ENCODE measurements around the gene ABCC8.

The ABCC8 gene

DNA sequence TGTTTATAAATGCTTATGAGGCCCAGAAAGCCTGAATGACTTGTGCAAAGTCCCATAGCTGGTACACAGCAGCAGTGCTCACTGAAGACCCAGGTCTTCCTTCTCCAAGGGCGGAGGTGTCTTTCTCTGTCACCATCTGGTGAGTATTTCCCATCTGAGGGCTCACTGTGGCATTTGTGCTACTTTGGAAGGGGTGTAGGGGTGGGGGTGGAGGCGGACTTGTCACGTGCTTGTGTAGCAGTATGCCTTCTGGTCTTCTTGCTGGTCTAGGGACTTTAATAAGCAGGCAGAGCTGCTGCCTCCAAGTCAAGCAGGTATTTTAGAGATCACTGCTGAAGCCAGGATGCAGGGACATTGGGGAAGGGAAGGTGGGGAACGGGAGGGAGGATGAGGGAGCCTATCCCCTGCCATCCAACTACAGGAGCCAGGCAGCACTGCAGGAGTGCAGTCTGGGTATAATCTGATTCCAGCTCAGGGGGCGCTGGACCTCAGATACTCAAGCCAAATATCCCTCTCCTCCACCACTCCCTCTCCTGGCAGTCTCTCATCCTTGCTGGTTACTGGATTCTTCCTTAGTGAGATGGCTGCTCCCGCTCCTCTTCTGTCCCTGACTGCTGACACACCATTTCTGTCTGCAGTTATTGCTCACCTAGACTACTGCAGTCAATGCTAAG is 3.4 kb downstream of the ABCC8 start:
- no peak overlapping the region for H3K4me3 ChIP-seq (replicated peaks; ENCODE audit: low read depth, low read length)
- no peaks in the 10 kb centered on the region for H3K36me3 ChIP-seq (ENCODE audit: control insufficient read depth, insufficient read depth, low read length)
- DNase-seq (ENCODE audit: extremely low read depth, insufficient read length): no peak
- no peak for TF ChIP-seq CTCF (IDR thresholded peaks at IDR 0.05; ENCODE audit: insufficient read depth, low read length, poor library complexity, severe bottlenecking)
- H3K27me3 ChIP-seq (replicated peaks; ENCODE audit: control insufficient read depth, insufficient read depth, low read length): no peaks in the 10 kb centered on the region; the same call in none of the 2 replicates

DNA sequence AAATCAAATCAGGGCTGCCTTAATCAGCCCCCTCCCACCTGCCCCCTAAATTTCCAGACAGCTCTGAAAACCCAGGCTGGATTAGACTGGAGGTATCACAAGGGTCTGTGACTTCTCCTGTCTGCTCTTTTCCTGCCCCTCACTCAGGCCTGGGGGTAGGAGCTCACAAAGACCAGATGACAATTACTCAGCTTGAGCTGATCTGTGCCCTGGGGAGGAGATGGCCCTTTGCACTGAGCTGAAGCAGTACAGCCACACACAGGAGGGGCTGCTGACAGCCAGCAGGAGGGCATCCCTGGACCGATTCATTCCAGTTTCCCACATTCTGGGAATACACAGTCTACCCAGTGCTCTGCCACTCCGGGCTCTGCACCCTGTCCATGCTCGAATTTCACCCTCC is 4.2 kb downstream of the ABCC8 start:
- no peak for DNase-seq (ENCODE audit: extremely low read depth, insufficient read length)
- H3K4me3 ChIP-seq (replicated peaks; ENCODE audit: low read depth, low read length): no peak overlapping the region
- no peak for TF ChIP-seq CTCF (IDR thresholded peaks at IDR 0.05; ENCODE audit: insufficient read depth, low read length, poor library complexity, severe bottlenecking)
- H3K36me3 ChIP-seq (ENCODE audit: control insufficient read depth, insufficient read depth, low read length): no peaks in the 10 kb centered on the region
- no peaks in the 10 kb centered on the region; the same call in none of the 2 replicates for H3K27me3 ChIP-seq (replicated peaks; ENCODE audit: control insufficient read depth, insufficient read depth, low read length)

- Histone ChIP-seq H3K4me3 (replicated peaks; ENCODE audit: low read depth, low read length) (no peak overlapping the region), H3K27me3 (replicated peaks; ENCODE audit: control insufficient read depth, insufficient read depth, low read length) (no peaks in the 10 kb centered on the region; the same call in none of the 2 replicates), H3K36me3 (ENCODE audit: control insufficient read depth, insufficient read depth, low read length) (no peaks in the 10 kb centered on the region)
- no peak for TF ChIP-seq CTCF (IDR thresholded peaks at IDR 0.05; ENCODE audit: insufficient read depth, low read length, poor library complexity, severe bottlenecking)
- no peak for DNase-seq (ENCODE audit: extremely low read depth, insufficient read length)
Observed at GRCh38 chr11:17471501-17471900, 5.1 kb downstream of the ABCC8 start.

DNA sequence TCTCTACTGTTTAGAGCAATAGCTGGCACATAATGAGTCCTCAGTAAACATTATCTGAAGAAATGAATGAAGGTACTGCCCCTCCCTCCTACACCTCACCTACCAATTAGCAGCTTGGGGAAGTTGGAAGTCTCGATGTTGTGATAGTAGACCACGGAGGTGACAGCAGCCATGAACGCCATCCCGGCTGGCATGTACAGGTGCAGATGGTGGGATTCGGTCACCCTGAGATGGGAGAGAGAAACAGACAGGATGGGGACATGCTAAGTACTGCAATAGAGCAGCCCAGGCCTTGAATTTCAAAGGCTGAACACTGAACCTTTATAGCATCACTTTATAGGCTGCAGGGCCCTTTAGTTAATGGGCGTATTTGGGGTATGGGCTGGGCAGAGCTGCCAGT is 6.6 kb downstream of the ABCC8 start:
- H3K4me3 ChIP-seq (replicated peaks; ENCODE audit: low read depth, low read length): no peak overlapping the region
- H3K27me3 ChIP-seq (replicated peaks; ENCODE audit: control insufficient read depth, insufficient read depth, low read length): peaks cover 1% of the 10 kb centered on the region
- no peaks in the 10 kb centered on the region for H3K36me3 ChIP-seq (ENCODE audit: control insufficient read depth, insufficient read depth, low read length)
- no peak for DNase-seq (ENCODE audit: extremely low read depth, insufficient read length)
- no peak for TF ChIP-seq CTCF (IDR thresholded peaks at IDR 0.05; ENCODE audit: insufficient read depth, low read length, poor library complexity, severe bottlenecking)

GRCh38 chr11:17468122-17468521 is 8.5 kb downstream of the ABCC8 start:
- Histone ChIP-seq H3K27me3 (replicated peaks; ENCODE audit: control insufficient read depth, insufficient read depth, low read length) (peaks cover 1% of the 10 kb centered on the region; the same call in 1 of the 2 replicates), H3K36me3 (ENCODE audit: control insufficient read depth, insufficient read depth, low read length) (no peaks in the 10 kb centered on the region), H3K4me3 (replicated peaks; ENCODE audit: low read depth, low read length) (no peak overlapping the region)
- no peak for DNase-seq (ENCODE audit: extremely low read depth, insufficient read length)
- no peak for TF ChIP-seq CTCF (IDR thresholded peaks at IDR 0.05; ENCODE audit: insufficient read depth, low read length, poor library complexity, severe bottlenecking)
